ENCODE data around the gene TRIM54. TPM values are rescaled to one million over a fixed set of nuclear protein-coding genes. Genes with fewer than 3 reads are reported as not detected.

Gene TRIM54
- total RNA-seq, 1 donor, result not detected

DNA sequence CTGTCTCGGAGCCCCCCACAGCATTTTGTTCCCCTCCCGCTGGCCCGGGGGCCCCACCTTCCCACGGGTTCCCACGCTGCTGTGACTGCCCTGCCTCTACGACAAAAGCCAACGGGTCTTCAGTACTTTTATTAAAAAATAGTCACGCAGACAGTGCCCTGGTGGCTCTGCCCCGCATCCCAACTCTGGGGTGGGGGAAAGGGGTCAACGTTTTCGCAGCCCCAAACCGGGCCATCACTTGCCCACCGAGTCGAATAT lies 25.0 kb downstream of the TRIM54 start:
- H3K9me3 ChIP-seq (ENCODE audit: low read depth, low read length), result no peaks in the 10 kb centered on the region
- no peaks in the 10 kb centered on the region for H3K79me2 ChIP-seq (ENCODE audit: insufficient read depth, low read length)
- peaks cover 44% of the 10 kb centered on the region for H3K27me3 ChIP-seq (ENCODE audit: insufficient read depth, low read length)
- no peak overlapping the region for H3K27ac ChIP-seq (ENCODE audit: low read depth, low read length)
- DNase-seq (ENCODE audit: insufficient read length, low spot score, missing footprints), result no peak
- H3K36me3 ChIP-seq (ENCODE audit: insufficient read depth, low read length), result peaks cover 15% of the 10 kb centered on the region
- no peak overlapping the region for H3K4me2 ChIP-seq (ENCODE audit: insufficient read depth, low read length)
- peaks cover 22% of the 10 kb centered on the region for H4K20me1 ChIP-seq (ENCODE audit: insufficient read depth, low read length)
- H3K4me1 ChIP-seq (ENCODE audit: insufficient read depth, low read length), result no peaks in the 10 kb centered on the region
- TF ChIP-seq, protein P1, sequence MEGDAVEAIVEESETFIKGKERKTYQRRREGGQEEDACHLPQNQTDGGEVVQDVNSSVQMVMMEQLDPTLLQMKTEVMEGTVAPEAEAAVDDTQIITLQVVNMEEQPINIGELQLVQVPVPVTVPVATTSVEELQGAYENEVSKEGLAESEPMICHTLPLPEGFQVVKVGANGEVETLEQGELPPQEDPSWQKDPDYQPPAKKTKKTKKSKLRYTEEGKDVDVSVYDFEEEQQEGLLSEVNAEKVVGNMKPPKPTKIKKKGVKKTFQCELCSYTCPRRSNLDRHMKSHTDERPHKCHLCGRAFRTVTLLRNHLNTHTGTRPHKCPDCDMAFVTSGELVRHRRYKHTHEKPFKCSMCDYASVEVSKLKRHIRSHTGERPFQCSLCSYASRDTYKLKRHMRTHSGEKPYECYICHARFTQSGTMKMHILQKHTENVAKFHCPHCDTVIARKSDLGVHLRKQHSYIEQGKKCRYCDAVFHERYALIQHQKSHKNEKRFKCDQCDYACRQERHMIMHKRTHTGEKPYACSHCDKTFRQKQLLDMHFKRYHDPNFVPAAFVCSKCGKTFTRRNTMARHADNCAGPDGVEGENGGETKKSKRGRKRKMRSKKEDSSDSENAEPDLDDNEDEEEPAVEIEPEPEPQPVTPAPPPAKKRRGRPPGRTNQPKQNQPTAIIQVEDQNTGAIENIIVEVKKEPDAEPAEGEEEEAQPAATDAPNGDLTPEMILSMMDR (IDR thresholded peaks at IDR 0.05; ENCODE audit: extremely low read depth, low read depth, low read length), result no peak
- H3K4me3 ChIP-seq (ENCODE audit: insufficient read depth, low read length), result no peak overlapping the region
- no peak overlapping the region for H2AFZ ChIP-seq (ENCODE audit: low read length)

GRCh38 chr2:27307545-27308358 lies 25.5 kb downstream of the TRIM54 start:
- Histone ChIP-seq H3K27ac (ENCODE audit: low read depth, low read length) (no peak overlapping the region), H3K27me3 (ENCODE audit: insufficient read depth, low read length) (peaks cover 44% of the 10 kb centered on the region), H4K20me1 (ENCODE audit: insufficient read depth, low read length) (peaks cover 27% of the 10 kb centered on the region), H3K79me2 (ENCODE audit: insufficient read depth, low read length) (no peaks in the 10 kb centered on the region), H2AFZ (ENCODE audit: low read length) (no peak overlapping the region), H3K4me2 (ENCODE audit: insufficient read depth, low read length) (no peak overlapping the region), H3K36me3 (ENCODE audit: insufficient read depth, low read length) (peaks cover 17% of the 10 kb centered on the region), H3K9me3 (ENCODE audit: low read depth, low read length) (no peaks in the 10 kb centered on the region), H3K4me3 (ENCODE audit: insufficient read depth, low read length) (no peak overlapping the region), H3K4me1 (ENCODE audit: insufficient read depth, low read length) (no peaks in the 10 kb centered on the region)
- TF ChIP-seq, protein P1 (IDR thresholded peaks at IDR 0.05; ENCODE audit: extremely low read depth, low read depth, low read length), result no peak
- peak; percentile 69 for DNase-seq (ENCODE audit: insufficient read length, low spot score, missing footprints)

- H3K79me2 ChIP-seq (ENCODE audit: insufficient read depth, low read length), result no peaks in the 10 kb centered on the region
- no peak within 1 kb of the TSS for H3K27ac ChIP-seq (ENCODE audit: low read depth, low read length)
- H3K4me3 ChIP-seq (ENCODE audit: insufficient read depth, low read length), result no peak within 1 kb of the TSS
- peaks cover 17% of the 10 kb centered on the region for H3K36me3 ChIP-seq (ENCODE audit: insufficient read depth, low read length)
- H3K4me1 ChIP-seq (ENCODE audit: insufficient read depth, low read length), result no peaks in the 10 kb centered on the region
- H3K4me2 ChIP-seq (ENCODE audit: insufficient read depth, low read length), result no peak within 1 kb of the TSS
- DNase-seq (ENCODE audit: insufficient read length, low spot score, missing footprints), result peak; percentile 91
- peaks cover 31% of the 10 kb centered on the region for H4K20me1 ChIP-seq (ENCODE audit: insufficient read depth, low read length)
- TF ChIP-seq, protein P1 (IDR thresholded peaks at IDR 0.05; ENCODE audit: extremely low read depth, low read depth, low read length), result no peak
- H2AFZ ChIP-seq (ENCODE audit: low read length), result no peak within 1 kb of the TSS
- no peaks in the 10 kb centered on the region for H3K9me3 ChIP-seq (ENCODE audit: low read depth, low read length)
- H3K27me3 ChIP-seq (ENCODE audit: insufficient read depth, low read length), result peaks cover 44% of the 10 kb centered on the region
Measured at GRCh38 chr2:27308359-27308881, 26.2 kb downstream of the TRIM54 start, which contains the start of gene UCN. Gene UCN, minus strand, starts transcription at chr2:27308445. Its CDS starts 550 bp downstream, at chr2:27307895.

- Histone ChIP-seq H3K36me3 (ENCODE audit: insufficient read depth, low read length) (peaks cover 17% of the 10 kb centered on the region), H3K4me2 (ENCODE audit: insufficient read depth, low read length) (no peak overlapping the region)
- DNase-seq (ENCODE audit: insufficient read length, low spot score, missing footprints), result peak; percentile 63
Measured at GRCh38 chr2:27309651-27310050, 27.4 kb downstream of the TRIM54 start.

More at GRCh38 chr2:27309651-27310050, 27.4 kb downstream of the TRIM54 start:
- Histone ChIP-seq H3K27ac (ENCODE audit: low read depth, low read length) (no peak overlapping the region), H3K9me3 (ENCODE audit: low read depth, low read length) (no peaks in the 10 kb centered on the region), H4K20me1 (ENCODE audit: insufficient read depth, low read length) (peaks cover 37% of the 10 kb centered on the region), H3K4me1 (ENCODE audit: insufficient read depth, low read length) (no peaks in the 10 kb centered on the region), H3K79me2 (ENCODE audit: insufficient read depth, low read length) (no peaks in the 10 kb centered on the region), H3K4me3 (ENCODE audit: insufficient read depth, low read length) (no peak overlapping the region), H2AFZ (ENCODE audit: low read length) (no peak overlapping the region), H3K27me3 (ENCODE audit: insufficient read depth, low read length) (peaks cover 43% of the 10 kb centered on the region)
- TF ChIP-seq, protein P1 (IDR thresholded peaks at IDR 0.05; ENCODE audit: extremely low read depth, low read depth, low read length), result no peak
